ENCODE results near the gene SMIM35. TPM values are rescaled to one million over a fixed set of nuclear protein-coding genes. Genes with fewer than 3 reads are reported as not detected.

Gene SMIM35
- total and polyA plus RNA-seq, 11 donors, result 0.21 TPM; not detected in 10

- whole genome bisulfite sequencing, 4 donors, result 79 to 94% (median 81%) methylated on average over 4 of the region's 4 CpGs
- Histone ChIP-seq H3K27me3 (no peaks in the 10 kb centered on the region), H3K36me3 (no peaks in the 10 kb centered on the region), H3K4me3 (no peak overlapping the region), H3K27ac (peak overlapping the region in 2 of 12 donors; percentile 48 to 95), H3K9me3 (peaks cover 0 to 6% (median 0%) of the 10 kb centered on the region in 12 donors), H3K4me1 (peaks cover 0 to 99% (median 7%) of the 10 kb centered on the region in 12 donors)
- TF ChIP-seq POLR2A (IDR thresholded peaks at IDR 0.05) (no peak), CTCF (IDR thresholded peaks at IDR 0.05) (no peak)
- DNase-seq (no peak), ATAC-seq (no peak)
- intact Hi-C loops (cut with DNase I), result no loop called here
Measured at GRCh38 chr11:118006153-118006534, 80.6 kb downstream of the SMIM35 start.

- intact Hi-C loops (cut with DNase I), result no loop called here
- 77 to 83% (median 80%) methylated on average over 12 of the region's 12 CpGs for WGBS, 4 donors
- no peak for TF ChIP-seq POLR2A (IDR thresholded peaks at IDR 0.05)
Measured at GRCh38 chr11:118005224-118006152, 81.3 kb downstream of the SMIM35 start.

GRCh38 chr11:118004543-118005223, 82.1 kb downstream of the SMIM35 start:
- Histone ChIP-seq H3K27ac (peak overlapping the region in 1 of 12 donors; percentile 95), H3K4me1 (peaks cover 0 to 99% (median 5%) of the 10 kb centered on the region in 12 donors), H3K27me3 (no peaks in the 10 kb centered on the region), H3K4me3 (no peak overlapping the region), H3K9me3 (peaks cover 0 to 6% (median 0%) of the 10 kb centered on the region in 12 donors), H3K36me3 (peaks cover 0 to 6% (median 0%) of the 10 kb centered on the region in 9 donors)
- intact Hi-C loops (cut with DNase I), result no loop called here
- TF ChIP-seq CTCF (IDR thresholded peaks at IDR 0.05) (no peak), POLR2A (IDR thresholded peaks at IDR 0.05) (no peak)
- no peak for ATAC-seq
- 72 to 84% (median 78%) methylated on average over 3 to 7 of the region's 7 CpGs for WGBS, 4 donors
- no peak for DNase-seq

More at GRCh38 chr11:118005224-118006152, 81.3 kb downstream of the SMIM35 start:
- no peak for DNase-seq
- H3K27me3 ChIP-seq, result no peaks in the 10 kb centered on the region
- no peak overlapping the region for H3K4me3 ChIP-seq
- H3K27ac ChIP-seq, result peak overlapping the region in 1 of 12 donors; percentile 95
- peaks cover 0 to 6% (median 0%) of the 10 kb centered on the region in 12 donors for H3K9me3 ChIP-seq
- no peak for ATAC-seq
- H3K4me1 ChIP-seq, result peaks cover 0 to 99% (median 6%) of the 10 kb centered on the region in 12 donors
- H3K36me3 ChIP-seq, result no peaks in the 10 kb centered on the region

GRCh38 chr11:118003456-118003855, 83.3 kb downstream of the SMIM35 start:
- intact Hi-C loops (cut with DNase I), result loop anchor here in 1 of 10 donors (2.0 kb wide), 1 partner anchor 49 kb away; no protein-coding TSS in a partner anchor
- TF ChIP-seq POLR2A (IDR thresholded peaks at IDR 0.05) (no peak), CTCF (IDR thresholded peaks at IDR 0.05) (no peak)
- 70 to 72% (median 72%) methylated on average over 4 of the region's 4 CpGs for WGBS, 4 donors
- H3K4me3 ChIP-seq, result no peak overlapping the region
- DNase-seq, result no peak
- ATAC-seq, result no peak
- peak overlapping the region in 9 of 12 donors; percentile 55 to 91 (median 82) for H3K27ac ChIP-seq
- peaks cover 0 to 6% (median 0%) of the 10 kb centered on the region in 12 donors for H3K9me3 ChIP-seq
- H3K4me1 ChIP-seq, result peaks cover 0 to 100% (median 5%) of the 10 kb centered on the region in 12 donors
- H3K27me3 ChIP-seq, result no peaks in the 10 kb centered on the region
- peaks cover 0 to 18% (median 0%) of the 10 kb centered on the region in 9 donors for H3K36me3 ChIP-seq
